Cardiac muscle cell (in vitro differentiated cells and primary cell): ENCODE results near the gene IFT122. TPM values are rescaled to one million over a fixed set of nuclear protein-coding genes. Genes with fewer than 3 reads are reported as not detected.

Experiments
- DNase-seq, 2 donors: peaks; one replicate each; pipeline versions ENCODE4 v3.0.0 to v3.0.0-alpha.2; 2010 to 2017; ENCODE audit warnings: low read depth in 1 of 2, low spot score in 1 of 2
- H3K27ac ChIP-seq: fragments of 200-600 bp; sonication (generic); 2 replicates; pipeline ENCODE4 v1.5.1; 2016
- H3K27me3 ChIP-seq: fragments of 200-600 bp; sonication (generic); 2 replicates; pipeline ENCODE4 v1.6.0; 2016; ENCODE audit warnings: control low read depth
- H3K36me3 ChIP-seq: fragments of 200-600 bp; sonication (generic); 2 replicates; pipeline ENCODE4 v1.5.1; 2016; ENCODE audit warnings: control low read depth
- H3K4me1 ChIP-seq: fragments of 200-600 bp; sonication (generic); 2 replicates; pipeline ENCODE4 v1.8.1; 2017; ENCODE audit warnings: low read depth, mild to moderate bottlenecking, mixed run types
- H3K4me3 ChIP-seq: fragments of 200-600 bp; sonication (generic); 2 replicates; pipeline ENCODE4 v1.5.1; 2016; ENCODE audit warnings: mild to moderate bottlenecking
- H3K9me3 ChIP-seq: fragments of 200-600 bp; sonication (generic); 2 replicates; pipeline ENCODE4 v1.5.1; 2017; ENCODE audit warnings: low read depth, mild to moderate bottlenecking, control low read depth
- polyA plus RNA-seq: library from polyadenylated mRNA; unstranded; fragments of >200 nt; fragmentation: Nextera tagmentation; extraction: Ambion mirVana; gene quantifications from 2 replicates; pipeline ENCODE4 v1.2.1, GENCODE V29; 2016
- total RNA-seq: library from RNA; depleted of rRNA; stranded (reverse); fragments of >200 nt; gene quantifications from 2 replicates; pipeline ENCODE4 v1.2.3, GENCODE V29; 2016
- TF ChIP-seq, protein P1 (sequence below): IDR thresholded peaks from 2 replicates; pipeline ENCODE4 v1.5.1; 2012; ENCODE audit warnings: low read depth, mild to moderate bottlenecking, low read length

IFT122 gene
- total and polyA plus RNA-seq, 2 experiments from 2014 or later = 21.9 to 31.5 TPM

DNA sequence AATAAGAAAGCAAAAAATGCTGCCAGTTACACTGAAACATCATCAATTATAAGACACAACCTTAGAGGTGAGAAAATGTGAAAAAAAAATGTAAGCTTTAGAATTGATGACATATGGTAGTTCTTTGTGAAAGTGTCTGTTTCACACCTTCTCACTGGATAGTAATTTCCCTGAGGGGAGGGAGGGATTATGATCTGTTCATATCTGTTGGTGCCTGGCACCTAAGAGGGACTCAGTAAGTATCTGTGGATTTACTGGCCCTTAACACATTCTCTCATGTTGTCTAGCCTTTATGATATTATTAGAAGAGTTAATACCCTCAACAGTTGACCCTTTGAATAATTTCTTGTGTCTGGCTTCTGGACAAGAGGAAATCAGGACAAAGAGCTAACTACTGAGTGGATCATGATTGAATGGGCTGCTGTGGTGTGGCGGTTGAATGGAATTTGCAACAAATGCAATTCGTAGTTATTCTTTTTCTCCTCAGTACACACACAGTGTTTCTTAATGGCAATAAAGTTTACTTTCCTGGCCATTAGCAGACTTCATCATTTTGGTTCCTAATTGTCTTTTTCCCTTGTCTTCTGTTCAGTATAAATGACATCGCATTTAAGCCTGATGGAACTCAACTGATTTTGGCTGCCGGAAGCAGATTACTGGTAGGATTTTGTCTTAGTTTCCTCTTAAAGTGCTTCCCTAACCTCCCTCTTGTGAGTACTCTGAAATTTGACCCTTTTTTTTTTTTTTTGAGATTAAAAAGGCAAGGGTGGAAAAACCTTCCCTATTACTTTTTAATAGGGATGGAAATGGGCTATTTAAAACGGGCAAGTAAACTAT is 9.5 kb downstream of the IFT122 start:
- H3K36me3 ChIP-seq = no peaks in the 10 kb centered on the region
- peaks cover 44% of the 10 kb centered on the region for H3K4me1 ChIP-seq
- TF ChIP-seq, protein P1, sequence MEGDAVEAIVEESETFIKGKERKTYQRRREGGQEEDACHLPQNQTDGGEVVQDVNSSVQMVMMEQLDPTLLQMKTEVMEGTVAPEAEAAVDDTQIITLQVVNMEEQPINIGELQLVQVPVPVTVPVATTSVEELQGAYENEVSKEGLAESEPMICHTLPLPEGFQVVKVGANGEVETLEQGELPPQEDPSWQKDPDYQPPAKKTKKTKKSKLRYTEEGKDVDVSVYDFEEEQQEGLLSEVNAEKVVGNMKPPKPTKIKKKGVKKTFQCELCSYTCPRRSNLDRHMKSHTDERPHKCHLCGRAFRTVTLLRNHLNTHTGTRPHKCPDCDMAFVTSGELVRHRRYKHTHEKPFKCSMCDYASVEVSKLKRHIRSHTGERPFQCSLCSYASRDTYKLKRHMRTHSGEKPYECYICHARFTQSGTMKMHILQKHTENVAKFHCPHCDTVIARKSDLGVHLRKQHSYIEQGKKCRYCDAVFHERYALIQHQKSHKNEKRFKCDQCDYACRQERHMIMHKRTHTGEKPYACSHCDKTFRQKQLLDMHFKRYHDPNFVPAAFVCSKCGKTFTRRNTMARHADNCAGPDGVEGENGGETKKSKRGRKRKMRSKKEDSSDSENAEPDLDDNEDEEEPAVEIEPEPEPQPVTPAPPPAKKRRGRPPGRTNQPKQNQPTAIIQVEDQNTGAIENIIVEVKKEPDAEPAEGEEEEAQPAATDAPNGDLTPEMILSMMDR = no peak
- H3K9me3 ChIP-seq = no peaks in the 10 kb centered on the region
- H3K27ac ChIP-seq = no peak overlapping the region
- H3K4me3 ChIP-seq = no peak overlapping the region
- DNase-seq = no peak
- no peaks in the 10 kb centered on the region for H3K27me3 ChIP-seq

DNA sequence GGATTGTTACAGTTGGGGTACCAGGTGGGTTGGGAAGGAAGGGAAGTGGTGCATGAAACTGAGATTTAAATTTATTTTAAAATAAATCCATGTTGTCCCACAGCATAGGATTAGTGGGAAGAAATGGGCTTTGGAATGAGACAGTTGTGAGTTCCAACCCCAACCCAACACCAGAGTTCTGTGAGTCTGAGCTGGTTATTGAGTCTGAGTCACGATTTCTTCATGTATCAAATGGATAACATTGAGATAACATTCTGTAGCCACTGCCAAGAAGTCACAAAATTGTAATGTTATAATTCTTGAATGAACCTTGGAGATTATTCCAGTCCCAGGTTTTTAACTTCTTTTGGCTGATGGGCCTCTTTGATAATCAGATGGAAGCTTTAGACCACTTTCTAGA is 13.7 kb downstream of the IFT122 start:
- TF ChIP-seq, protein P1 = no peak
- H3K4me1 ChIP-seq = peaks cover 38% of the 10 kb centered on the region
- H3K36me3 ChIP-seq = no peaks in the 10 kb centered on the region
- H3K27ac ChIP-seq = peak overlapping the region; percentile 76
- H3K9me3 ChIP-seq = no peaks in the 10 kb centered on the region
- H3K4me3 ChIP-seq = no peak overlapping the region
- H3K27me3 ChIP-seq = no peaks in the 10 kb centered on the region
- DNase-seq = peak in 1 of 2 donors; percentile 74

DNA sequence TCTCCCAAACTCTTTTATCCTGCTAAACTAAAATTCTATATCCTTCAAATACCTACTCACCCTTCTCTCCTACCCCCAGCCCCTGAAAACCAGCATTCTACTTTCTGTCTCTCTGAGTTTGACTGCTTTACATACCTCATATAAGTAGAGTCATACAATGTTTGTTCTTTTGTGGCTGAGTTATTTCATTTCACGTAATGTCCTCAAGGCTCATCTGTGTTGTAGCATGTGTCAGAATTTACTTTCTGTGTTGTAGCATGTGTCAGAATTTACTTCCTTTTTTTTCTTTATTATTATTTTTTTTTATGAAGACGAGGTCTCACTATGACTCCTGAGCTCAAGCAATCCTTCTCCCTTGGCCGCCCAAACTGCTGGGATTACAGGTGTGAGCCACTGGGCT is 20.1 kb downstream of the IFT122 start:
- Histone ChIP-seq H3K27me3 (no peaks in the 10 kb centered on the region), H3K9me3 (no peaks in the 10 kb centered on the region), H3K27ac (no peak overlapping the region), H3K4me3 (no peak overlapping the region), H3K36me3 (no peaks in the 10 kb centered on the region), H3K4me1 (peaks cover 16% of the 10 kb centered on the region)
- no peak for DNase-seq
- TF ChIP-seq, protein P1 = no peak

DNA sequence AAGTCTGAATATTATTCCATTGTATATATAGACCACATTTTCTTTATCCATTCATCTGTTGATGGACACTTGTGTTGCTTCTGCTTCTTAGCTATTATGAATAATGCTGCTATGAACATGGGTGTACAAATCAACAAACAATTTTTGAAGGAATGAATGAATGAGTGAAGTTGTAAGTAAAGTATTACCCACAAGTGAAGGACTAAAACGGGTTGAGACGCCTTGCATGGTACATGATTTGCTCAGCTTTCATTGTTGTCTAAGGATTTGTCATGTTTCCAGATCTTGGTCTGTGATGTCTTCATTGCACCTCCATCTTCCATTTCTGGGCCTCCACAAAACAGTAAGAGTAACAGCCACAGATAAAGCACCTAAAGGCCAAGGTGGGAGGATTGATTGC is 20.5 kb downstream of the IFT122 start:
- TF ChIP-seq, protein P1 = no peak
- Histone ChIP-seq H3K4me3 (no peak overlapping the region), H3K36me3 (no peaks in the 10 kb centered on the region), H3K27ac (no peak overlapping the region), H3K4me1 (peaks cover 14% of the 10 kb centered on the region), H3K27me3 (no peaks in the 10 kb centered on the region), H3K9me3 (no peaks in the 10 kb centered on the region)
- DNase-seq = no peak

DNA sequence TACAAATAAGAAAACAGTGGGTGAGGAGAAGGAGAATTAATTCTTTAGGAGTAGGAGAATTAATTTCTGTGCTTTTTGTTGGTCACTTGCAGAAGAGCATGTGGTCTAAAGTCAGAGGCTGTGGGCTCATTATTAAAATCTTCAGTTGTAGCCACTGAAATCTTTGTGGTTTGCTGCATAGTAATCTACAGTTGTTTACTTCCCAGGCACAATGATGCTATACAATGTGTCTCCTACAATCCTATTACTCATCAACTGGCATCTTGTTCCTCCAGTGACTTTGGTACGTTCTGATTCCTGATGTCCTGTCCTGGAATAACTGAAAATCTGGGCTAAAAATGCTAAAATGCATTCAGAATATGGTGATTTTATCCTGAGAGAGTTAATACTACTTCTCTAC is 21.0 kb downstream of the IFT122 start:
- no peak overlapping the region for H3K27ac ChIP-seq
- TF ChIP-seq, protein P1 = no peak
- no peaks in the 10 kb centered on the region for H3K9me3 ChIP-seq
- peaks cover 11% of the 10 kb centered on the region for H3K4me1 ChIP-seq
- H3K36me3 ChIP-seq = no peaks in the 10 kb centered on the region
- no peaks in the 10 kb centered on the region for H3K27me3 ChIP-seq
- no peak overlapping the region for H3K4me3 ChIP-seq
- DNase-seq = peak in 1 of 2 donors; percentile 77
